ENCODE data around the gene RAD51B.
"Not testable (repeated sequence)": the region's sequence is repeated elsewhere in the genome, so short reads cannot be mapped to it uniquely, and the experiment has no call there.

The RAD51B gene

DNA sequence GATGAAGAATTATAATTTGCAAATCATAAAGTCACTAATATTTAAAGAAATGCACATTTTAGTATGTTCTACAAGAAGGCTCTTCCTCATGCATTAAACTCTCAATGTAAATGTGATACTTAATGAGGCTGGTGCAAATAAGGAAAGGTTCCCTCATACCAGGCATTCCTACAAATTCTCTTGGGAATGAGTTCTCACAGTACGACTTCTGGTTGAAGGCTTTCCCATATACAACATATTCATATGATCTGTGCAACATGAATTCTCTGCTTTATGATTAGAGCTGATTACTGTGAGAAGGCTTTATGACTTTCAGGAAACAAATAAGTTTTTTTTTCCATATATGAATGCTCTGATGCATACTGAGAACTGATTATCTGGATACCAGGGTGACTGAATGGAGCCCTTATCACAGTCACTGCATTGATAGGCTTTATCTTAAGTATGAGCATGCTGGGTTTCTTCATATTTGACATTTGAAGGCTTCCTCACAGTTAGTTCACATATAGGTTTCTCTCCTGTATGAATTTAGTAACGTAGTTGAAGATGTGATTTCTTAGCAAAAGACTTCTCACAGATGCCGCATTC is 293.9 kb downstream of the RAD51B start:
- peak; percentile 58 for DNase-seq (ENCODE audit: low spot score)

DNA sequence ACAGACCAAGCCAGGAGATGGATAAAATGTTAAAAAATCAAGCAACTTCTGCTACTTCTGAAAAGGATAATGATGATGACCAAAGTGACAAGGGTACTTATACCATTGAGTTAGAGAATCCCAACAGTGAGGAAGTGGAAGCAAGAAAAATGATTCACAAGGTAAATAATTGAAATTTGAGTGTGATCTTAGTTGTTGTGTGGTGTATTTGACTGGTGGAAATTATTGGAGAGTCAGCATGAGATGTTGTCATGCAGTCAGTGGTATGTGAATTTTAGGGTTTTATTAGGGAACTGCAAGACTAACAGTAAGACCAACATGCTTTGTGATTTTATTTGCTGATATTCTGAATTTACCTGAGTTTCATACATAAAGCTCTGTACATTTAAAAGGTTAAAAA is 296.4 kb downstream of the RAD51B start:
- not testable (repeated sequence) for DNase-seq (ENCODE audit: low spot score)

DNA sequence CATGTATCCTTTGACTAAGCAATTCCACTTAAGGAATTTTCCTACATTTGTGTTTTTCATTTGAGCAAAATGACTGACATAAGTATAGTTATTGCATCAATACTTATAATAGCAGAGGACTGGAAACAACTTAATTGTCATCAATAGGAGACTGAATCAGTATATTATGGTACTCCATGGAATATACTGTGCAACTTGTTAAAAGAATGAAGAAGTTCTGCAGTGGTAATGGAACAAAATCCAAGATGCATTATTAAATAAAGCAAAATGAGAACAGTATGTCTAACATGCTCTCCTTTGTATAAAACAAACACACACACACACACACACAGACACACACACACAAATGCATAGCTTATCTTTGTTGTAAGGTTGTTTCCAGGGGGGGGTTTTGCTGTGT is 303.1 kb downstream of the RAD51B start:
- no peak for DNase-seq (ENCODE audit: low spot score)

DNA sequence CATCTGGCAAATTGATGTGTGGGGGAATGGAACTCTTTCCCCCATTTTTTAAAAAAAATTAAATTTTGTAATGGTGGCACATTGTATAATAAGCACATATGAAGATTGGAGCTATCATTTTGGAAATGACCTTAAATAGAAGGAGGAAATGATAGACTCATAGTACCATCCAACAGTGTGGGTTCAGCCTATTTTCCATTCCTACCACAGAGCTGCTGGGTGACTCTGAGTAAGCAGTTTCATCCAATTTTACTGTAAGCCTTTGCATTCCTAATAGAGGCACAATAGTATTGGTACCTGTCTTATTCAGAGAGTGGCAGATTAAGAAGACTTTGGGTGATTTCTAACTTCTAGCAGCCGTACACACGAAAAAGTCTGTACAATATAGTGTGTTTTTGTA is 304.5 kb downstream of the RAD51B start:
- DNase-seq (ENCODE audit: low spot score) = no peak

DNA sequence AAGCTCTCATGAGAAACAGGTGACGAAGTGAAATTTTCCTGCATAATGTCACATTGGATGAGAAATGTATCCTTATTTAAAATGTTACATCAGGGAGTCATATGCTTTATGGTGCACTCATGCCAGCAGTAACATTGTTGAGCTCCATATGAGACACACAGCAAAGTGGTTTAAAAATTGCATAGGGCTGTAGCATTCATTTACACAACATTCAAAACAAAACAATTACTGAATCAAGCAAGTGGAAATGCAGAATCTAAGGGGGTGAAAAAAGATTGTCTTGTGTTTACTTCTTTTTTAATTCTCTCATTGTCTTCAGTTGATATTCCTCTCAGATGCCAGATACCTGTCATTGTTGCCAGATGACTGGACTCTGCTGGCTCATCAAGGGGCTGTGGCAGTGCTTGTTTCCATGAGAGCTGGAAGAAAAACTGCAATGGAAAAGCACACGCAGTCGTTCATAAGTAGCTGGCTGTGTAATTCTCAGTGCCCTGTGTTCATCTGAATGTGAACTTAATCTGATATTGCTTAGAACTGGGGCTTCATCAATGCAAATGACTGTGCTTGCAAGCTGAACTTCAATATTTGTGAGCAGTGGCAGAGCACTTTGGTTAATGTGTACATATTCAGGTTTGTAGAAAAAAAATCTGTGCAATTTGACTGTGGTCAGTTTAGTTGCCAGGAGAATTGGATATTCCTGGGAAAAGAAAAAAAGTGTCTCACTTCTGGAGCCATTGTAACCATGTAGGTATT is 305.6 kb downstream of the RAD51B start:
- DNase-seq (ENCODE audit: low spot score) = no peak

DNA sequence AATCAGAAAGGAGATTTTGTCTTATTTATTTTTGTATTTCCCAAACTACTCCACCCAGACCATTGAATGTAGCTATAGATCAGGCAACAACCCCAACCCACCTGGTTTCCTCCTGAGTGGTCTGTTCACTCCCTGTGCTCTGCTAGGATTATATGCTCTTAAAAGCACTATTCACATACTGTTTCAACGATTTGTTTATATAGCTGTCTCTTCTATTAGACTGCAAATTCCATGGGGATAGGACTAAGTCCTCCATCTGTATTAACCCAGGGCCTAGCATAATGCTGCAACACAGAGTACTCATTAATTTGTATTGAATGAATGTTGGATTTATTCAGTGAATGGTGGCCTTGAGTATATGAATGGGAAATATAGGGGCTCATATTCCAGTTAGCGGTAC is 307.6 kb downstream of the RAD51B start:
- DNase-seq (ENCODE audit: low spot score) = no peak

DNA sequence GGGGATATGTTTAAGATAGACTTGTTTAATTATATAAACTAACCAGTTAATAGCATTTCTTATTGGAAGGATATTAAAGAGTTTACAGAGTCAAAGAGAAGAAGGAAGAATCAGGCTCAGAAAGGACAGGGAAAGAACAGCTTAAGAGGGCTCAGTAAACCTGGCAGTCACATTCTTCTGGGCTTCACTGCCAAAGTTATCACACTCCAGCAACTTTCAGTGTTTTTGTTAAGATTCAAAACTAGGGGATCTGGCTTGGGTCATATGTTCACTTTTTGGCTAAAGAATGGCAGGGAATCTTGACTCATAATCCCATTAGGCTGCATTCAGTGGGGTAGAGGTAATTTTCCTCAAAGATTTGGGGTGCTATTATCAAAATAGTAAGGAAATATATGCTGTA is 312.3 kb downstream of the RAD51B start:
- no peak for DNase-seq (ENCODE audit: low spot score)

DNA sequence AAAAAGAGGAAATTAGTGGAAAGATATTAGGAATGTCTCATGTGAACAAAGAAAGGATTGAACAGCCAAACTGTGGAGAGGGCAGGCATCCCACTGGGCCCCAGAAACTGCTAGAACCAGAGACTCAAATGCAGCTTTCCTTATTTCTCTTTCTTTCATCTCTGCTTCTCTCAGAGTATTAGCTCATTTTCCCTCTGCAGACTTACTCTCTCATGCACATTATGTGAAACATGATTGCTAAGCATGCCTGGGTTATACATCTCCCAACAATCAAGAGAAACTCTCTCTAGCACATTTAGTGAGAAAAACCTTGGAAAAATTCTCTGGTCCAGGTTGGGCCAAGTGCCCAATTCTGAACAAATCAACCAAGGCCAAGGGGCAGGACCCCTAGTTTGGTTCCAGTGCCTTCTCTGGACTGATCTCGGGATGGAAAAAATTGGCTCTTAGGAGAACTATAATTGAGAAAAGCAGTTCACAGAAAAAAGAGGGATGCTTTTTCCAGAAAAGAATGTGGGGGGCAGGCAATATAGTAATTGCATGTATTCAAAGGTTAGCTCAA is 313.1 kb downstream of the RAD51B start:
- peak; percentile 16 for DNase-seq (ENCODE audit: low spot score)

DNA sequence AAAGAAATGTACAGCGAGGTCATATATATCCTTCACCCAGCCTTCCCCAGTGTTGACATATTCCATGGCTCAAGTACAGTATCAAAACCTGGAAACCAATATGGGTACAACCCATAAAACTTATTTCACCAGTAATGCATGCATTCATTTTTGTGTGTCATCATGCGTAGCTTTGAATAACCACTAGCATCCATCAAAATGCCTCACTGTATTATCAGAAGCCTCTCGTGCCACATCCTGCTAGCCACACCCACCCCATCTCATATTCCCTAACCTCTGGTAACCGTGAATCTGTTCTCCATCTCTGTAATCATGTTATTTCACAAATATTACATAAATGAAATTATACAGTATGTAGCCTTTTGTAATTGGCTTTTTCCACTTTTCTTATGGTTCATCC is 314.3 kb downstream of the RAD51B start:
- no peak for DNase-seq (ENCODE audit: low spot score)

DNA sequence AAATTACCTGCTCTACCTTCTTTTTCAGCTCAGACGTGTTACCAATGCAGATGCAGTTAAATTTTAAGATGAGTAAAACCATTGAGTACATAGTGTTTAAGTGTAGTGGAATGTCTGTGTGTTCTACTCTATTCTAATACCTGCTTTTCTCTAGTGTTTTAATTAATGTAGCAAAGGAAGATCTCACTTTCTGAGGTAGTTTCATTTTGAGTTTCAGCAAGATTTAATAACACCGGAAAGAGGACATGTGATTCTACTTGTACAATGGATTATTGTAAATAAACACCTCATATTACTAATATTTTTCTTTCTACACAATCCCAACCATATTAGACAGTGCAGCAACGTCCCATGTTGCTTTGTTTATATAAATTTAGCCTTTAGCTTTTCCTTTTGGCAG is 315.4 kb downstream of the RAD51B start:
- DNase-seq (ENCODE audit: low spot score) = no peak

DNA sequence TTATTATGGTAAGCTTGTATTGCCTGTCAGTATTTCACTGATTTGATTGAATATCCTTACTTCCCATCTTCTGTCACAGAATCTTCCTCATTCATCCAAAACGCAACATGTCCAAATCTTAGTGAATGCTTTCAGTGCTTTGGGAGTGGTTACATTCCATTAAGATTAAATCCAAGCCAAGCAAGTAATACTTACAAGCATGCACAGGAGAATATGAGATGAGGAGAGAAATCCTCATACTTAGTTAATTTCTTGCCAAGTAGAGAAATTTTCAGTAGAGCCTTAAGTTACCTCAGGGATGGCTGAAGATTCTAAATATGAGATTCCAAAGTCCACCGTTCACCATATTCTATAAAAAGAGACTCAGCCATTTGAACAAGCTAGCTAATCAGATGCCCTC is 316.0 kb downstream of the RAD51B start:
- no peak for DNase-seq (ENCODE audit: low spot score)

DNA sequence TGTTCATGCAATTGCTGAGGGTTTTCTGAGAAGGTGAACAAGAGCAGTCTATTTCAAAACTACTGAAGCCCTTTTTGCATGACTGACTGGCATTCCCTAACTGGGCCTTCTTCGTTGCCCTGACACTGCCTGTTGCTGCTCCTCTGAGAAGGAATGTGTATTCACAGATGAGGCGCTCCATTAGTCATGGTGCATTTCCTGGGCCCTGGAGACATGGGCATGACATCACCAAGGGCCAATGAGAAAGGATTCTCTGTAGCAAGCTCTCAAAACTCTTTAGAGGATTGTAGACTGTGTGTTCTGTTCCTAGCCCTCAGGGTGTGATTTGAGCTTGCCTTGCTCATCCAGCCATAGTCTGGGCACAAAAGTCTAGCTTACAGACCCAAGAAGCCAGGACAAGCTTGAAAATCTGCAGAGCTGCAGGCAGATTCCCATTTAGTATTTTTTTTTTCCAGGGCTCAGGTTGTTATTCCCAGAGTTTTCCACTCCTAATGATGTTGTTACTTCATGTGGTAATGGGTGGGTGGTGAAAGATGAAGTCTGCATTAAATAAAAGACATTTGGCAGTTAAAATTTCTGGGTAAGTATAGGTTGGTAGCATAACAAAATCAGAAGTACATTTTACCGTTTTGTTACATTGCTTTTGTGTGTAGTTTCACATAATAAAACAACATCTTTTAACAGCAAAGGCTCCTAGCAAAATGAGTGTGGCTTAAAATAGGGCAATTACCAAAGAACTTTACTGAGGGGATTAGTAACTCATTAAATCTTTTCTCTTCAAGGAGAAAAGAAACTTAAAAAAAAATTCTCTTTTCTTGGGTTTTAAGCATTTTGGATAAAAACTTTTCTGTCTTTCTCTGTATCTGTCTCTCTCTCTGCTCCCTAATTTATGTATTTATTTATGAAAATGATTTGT is 318.4 kb downstream of the RAD51B start:
- DNase-seq (ENCODE audit: low spot score) = peak; percentile 87

DNA sequence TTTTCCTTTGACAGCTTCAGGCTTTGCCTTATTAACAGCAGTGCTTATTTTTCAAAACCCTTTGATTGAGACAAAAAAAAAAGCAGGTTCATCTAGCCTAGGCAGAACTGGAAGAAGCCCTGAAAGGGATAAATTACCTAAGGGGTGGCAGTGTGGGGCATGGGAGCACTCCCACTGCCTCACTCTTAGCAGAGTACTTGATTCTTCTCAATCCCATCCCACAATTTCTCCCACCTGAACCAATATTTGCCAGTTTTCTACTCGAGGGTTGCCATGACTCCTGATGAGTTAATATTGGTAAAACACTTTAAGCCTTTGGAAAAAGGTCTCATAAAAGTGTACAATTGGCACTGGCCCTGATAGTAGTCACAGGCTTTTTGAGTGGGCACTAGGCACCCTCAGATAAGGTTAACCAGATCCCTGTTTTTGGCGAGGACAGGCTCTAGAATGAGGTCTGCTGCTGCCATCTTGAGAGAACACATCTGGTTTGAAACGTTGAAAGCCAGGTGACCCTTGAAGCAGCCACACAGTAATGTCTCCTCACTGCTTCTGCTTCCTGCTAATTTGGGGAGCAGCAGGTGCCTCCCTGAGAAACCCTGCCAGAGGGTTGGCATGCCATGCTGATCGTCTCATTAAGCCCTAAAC is 320.0 kb downstream of the RAD51B start:
- no peak for DNase-seq (ENCODE audit: low spot score)

DNA sequence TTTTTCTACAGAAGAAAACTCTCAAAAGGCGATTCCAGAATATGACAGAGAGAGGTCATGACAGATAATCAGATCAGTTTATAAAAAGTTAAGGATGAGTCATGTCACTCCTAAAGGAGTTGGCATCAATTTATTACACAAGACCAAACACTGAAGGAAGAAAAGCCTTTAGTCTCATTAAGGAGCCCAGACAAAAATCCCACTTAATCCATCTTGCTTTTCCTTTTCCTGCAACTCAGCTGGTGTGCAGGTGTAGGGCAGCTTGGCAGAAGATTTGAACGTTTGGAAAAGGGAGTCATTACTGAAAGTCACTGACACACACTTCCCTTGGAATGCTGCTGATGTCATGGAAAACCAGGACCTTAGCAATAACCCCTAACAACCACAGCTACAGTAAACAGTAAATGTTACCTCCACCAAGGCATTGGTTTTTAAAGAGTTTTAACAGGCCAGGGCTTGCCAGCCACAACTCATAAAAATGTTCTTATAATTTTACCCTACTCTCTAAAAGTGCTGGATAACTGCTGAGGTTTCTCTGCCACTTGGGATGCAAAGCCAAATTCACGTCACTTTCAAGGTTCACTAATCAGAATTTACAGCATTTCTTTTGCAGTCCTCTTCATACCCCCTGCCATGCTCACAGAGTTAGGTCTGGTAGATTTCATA is 320.6 kb downstream of the RAD51B start:
- peak; percentile 56 for DNase-seq (ENCODE audit: low spot score)

DNA sequence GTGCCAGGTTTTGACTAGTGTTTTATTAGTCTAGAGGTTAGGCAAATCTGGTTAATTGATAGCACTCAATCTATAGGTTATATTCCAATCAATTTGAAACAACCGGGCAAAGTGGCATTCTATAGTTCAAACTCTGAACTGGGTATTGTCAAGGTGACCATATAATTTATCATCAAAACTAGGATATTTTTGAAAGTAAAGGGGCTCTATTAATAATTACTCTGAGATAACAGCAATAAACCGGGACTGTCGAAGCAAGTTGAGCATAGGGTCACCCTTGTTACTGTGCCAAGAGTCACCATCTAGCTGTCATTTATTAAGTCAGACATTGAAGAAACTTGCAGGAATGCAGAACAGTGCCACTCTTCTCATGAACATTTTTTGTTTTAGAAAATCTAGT is 321.2 kb downstream of the RAD51B start:
- DNase-seq (ENCODE audit: low spot score) = no peak

DNA sequence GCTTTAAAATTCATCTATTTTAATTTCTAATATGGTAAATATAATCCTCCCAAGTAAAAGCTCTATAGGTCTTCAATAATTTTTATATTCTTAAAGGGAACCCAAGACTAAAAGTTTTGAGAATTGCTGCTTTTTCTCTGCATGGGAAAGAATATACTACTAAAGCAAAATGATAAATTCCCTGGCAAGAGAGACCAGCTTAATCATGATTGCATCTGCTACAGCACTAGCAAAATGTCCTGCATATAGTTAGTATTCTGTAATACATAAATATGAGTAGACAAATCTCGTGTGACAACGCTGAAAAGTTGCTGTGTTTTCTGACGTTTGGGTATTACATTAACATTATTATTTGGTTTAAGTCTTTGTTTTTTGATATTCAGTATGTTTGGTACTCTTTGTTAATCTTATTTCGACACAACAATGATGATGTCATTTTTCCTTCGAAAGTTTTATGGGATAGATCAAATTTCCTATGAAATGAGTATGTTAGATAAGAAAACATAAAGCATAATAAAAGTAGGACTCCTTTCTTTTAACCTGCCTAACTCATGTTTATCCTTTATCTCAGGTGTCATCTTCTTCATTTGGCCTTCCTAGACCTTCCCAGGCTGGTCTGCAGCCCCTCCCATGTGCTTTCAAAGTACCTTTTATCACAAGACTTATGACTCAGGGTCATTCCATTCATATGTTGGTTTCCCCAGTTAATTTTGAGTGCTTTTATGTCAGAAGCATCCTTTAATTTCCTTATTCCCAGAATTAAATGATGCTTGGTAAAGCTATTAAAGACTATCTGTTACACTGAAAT is 321.9 kb downstream of the RAD51B start:
- DNase-seq (ENCODE audit: low spot score) = peak; percentile 20

DNA sequence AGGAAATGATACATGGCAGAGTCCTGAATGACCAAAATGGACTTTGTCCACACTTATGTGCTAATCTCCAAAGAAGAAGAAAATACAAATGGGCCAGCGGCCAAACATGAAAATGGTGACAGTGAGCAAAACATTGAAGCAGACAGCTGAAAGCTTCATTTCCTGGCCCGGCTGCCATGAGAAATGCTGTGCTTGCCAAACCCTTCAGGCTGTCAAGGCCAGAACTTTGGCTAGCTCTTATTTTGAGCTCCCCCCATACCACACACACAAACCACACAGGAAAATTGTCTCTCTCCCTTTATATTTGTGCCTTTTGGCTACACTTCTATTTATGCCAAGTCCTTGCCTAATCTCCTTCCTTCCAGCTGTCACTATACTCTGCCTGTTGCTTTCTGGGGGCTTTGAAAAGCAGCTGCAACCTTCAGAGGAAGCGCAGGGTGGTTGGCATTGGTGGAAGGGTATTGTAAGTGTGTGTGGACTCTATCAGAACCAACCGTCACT is 323.8 kb downstream of the RAD51B start:
- no peak for DNase-seq (ENCODE audit: low spot score)

DNA sequence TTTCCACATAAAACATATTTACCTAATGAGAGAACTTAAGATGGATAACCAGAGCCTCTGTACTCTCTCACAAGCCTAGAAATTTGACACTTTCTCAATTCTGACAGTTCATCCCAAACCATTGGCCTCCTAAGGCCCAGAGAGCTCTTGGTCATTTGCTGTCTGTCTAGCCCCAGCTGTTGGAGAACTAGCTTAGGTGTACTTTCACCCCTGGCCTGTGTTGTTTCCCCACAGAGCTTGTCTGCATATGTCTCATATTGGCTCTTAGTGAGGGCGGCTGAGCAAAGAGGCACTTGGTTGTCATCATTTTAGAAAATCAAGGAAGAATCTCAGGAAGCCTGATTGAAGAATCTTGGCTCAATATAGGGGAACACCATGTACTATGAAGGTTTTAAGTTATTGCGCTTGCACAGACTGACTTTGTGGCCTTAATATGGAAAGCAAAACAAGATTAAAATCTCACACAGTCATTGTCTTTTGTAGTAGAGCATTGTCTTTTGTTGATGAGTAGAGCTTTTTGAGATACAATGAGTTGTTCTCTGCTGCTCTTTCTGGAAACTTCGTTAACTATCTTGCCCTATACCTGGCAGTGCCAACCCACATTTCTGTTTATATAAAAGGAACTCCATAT is 324.6 kb downstream of the RAD51B start:
- no peak for DNase-seq (ENCODE audit: low spot score)

DNA sequence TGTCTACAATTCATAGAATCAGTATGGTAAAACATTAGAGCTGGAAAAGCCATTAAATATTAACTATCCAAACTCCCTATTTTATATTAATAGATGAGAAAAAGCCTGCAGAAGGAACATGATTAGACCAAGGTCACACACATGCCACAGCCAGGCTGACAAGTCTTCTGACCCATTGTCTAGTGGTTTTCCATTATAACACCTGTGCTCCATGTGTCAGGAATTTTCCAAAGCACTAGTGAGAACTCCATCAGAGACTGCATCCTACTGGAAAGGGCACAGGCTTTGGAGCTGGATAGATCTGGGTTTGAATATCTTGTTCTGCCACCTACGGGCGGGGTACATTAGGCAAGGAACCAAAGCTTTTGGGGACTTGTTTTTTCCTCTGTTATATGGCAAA is 325.5 kb downstream of the RAD51B start:
- DNase-seq (ENCODE audit: low spot score) = no peak

DNA sequence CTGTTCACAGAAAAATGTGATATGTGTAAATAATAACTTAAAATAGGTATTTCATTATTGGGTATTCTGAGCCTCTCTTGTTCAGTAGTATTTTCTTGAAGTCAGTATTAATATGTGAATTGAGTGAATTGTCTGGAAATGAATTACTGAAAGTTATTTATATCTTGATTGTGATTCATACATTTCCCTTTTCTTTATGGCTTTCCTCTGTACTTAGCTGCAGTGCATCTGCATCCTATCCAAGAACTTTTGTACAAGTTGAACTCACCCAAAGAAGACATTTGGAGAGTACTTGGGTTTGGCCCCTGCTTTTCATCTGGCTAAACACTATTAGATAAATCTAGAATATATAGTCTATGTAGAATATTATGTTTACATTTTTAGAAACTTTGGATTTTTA is 326.0 kb downstream of the RAD51B start:
- DNase-seq (ENCODE audit: low spot score) = no peak

Measured in COLO829 (cell line).